HUES48 (cell line): Measurements from ENCODE around the gene SSBP1.

Source experiments
- H3K27ac ChIP-seq: one replicate; pipeline ENCODE4 v1.7.0; 2013; ENCODE audit warnings: low read depth, low read length, inconsistent platforms
- H3K27me3 ChIP-seq: 2 replicates; pipeline ENCODE4 v1.6.1; 2013; ENCODE audit warnings: mild to moderate bottlenecking, low read length; ENCODE audit not compliant: control insufficient read depth, insufficient read depth
- H3K36me3 ChIP-seq: 2 replicates; pipeline ENCODE4 v1.6.1; 2013; ENCODE audit warnings: low read length; ENCODE audit not compliant: control insufficient read depth, insufficient read depth
- H3K4me1 ChIP-seq: 2 replicates; pipeline ENCODE4 v1.6.1; 2013; ENCODE audit warnings: mild to moderate bottlenecking, low read length; ENCODE audit not compliant: control insufficient read depth, insufficient read depth
- H3K4me3 ChIP-seq: 2 replicates; pipeline ENCODE4 v1.5.1; 2013; ENCODE audit warnings: mild to moderate bottlenecking, low read depth, low read length
- H3K9ac ChIP-seq: 2 replicates; pipeline ENCODE4 v1.6.1; 2013; ENCODE audit warnings: mild to moderate bottlenecking, low read depth, low read length, moderate library complexity
- H3K9me3 ChIP-seq: 2 replicates; pipeline ENCODE4 v1.6.1; 2013; ENCODE audit warnings: low read length; ENCODE audit not compliant: control insufficient read depth, insufficient read depth

SSBP1 gene

GRCh38 chr7:141776374-141776773 lies 38.2 kb downstream of the SSBP1 start, which contains the start of gene TAS2R4:
Gene TAS2R4, plus strand, starts transcription at chr7:141776674. Its CDS starts 1,815 bp downstream, at chr7:141778489.
- Histone ChIP-seq H3K9me3 (peaks cover 10% of the 10 kb centered on the region; the same call in 1 of the 2 replicates), H3K27ac (no peak within 1 kb of the TSS), H3K27me3 (no peaks in the 10 kb centered on the region), H3K4me3 (no peak within 1 kb of the TSS), H3K4me1 (no peaks in the 10 kb centered on the region), H3K36me3 (peaks cover 13% of the 10 kb centered on the region; the same call in 1 of the 2 replicates), H3K9ac (no peak within 1 kb of the TSS)

- Histone ChIP-seq H3K9ac (no peak overlapping the region), H3K27ac (no peak overlapping the region), H3K27me3 (no peaks in the 10 kb centered on the region), H3K4me3 (no peak overlapping the region), H3K9me3 (no peaks in the 10 kb centered on the region), H3K36me3 (0 out of 2 replicates have a peak, but pooled peaks cover 2% of the 10 kb centered on the region), H3K4me1 (no peaks in the 10 kb centered on the region)
Observed at GRCh38 chr7:141785706-141786552, 47.8 kb downstream of the SSBP1 start.

- H3K9ac ChIP-seq, result no peak overlapping the region
- H3K27ac ChIP-seq, result no peak overlapping the region
- no peak overlapping the region for H3K4me3 ChIP-seq
- H3K36me3 ChIP-seq, result 0 out of 2 replicates have a peak, but pooled peaks cover 2% of the 10 kb centered on the region
- H3K27me3 ChIP-seq, result no peaks in the 10 kb centered on the region
- H3K4me1 ChIP-seq, result no peaks in the 10 kb centered on the region
- H3K9me3 ChIP-seq, result no peaks in the 10 kb centered on the region
Observed at GRCh38 chr7:141788296-141788695, 50.1 kb downstream of the SSBP1 start.

DNA sequence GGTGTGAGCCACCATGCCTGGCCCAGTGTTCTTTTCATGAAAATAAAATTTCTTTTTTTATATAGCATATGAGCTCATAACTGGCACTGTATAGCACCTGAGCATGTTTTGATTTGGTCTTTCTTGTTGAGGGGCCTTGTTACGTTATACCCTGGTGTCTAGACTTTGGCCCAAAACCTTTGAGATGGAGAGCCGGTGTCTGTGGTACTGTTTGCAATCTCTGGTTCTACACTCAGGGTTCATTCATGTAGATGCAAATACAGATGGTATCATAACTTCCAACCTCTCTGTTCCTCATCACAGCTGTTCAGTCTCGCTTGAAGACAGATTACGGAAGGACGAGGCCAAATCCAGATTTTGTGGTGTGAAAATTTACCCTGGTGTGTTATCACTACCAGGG lies 51.8 kb downstream of the SSBP1 start, which contains the start of gene TAS2R5:
Gene TAS2R5, plus strand, starts transcription at position 301 of the 400 bp plus-strand sequence. CDS start 145 bp downstream, outside the sequence.
- Histone ChIP-seq H3K4me3 (no peak within 1 kb of the TSS), H3K27ac (no peak within 1 kb of the TSS), H3K36me3 (0 out of 2 replicates have a peak, but pooled peaks cover 2% of the 10 kb centered on the region), H3K4me1 (no peaks in the 10 kb centered on the region), H3K9me3 (no peaks in the 10 kb centered on the region), H3K27me3 (no peaks in the 10 kb centered on the region), H3K9ac (no peak within 1 kb of the TSS)

DNA sequence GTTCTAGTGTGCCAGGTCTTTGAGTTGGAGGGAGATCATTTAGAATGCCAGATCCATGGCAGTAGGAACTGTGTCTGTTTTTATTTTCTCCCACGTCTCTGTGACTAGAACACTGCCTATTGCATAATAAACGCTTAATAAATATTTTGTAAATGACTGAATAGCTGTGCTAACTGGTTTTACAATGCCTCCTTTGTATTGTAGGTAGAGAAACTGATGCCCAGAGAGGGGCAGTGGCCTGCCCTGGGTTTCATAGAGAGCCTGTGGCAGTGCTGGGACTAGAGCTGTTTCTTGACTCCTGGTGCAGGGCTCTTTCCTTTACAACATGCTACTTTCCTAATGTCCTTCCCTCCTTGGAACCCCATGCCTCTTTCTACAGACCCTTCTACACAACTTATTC lies 54.4 kb downstream of the SSBP1 start:
- Histone ChIP-seq H3K9ac (no peak overlapping the region), H3K27me3 (no peaks in the 10 kb centered on the region), H3K27ac (no peak overlapping the region), H3K4me1 (no peaks in the 10 kb centered on the region), H3K4me3 (no peak overlapping the region), H3K36me3 (0 out of 2 replicates have a peak, but pooled peaks cover 2% of the 10 kb centered on the region), H3K9me3 (no peaks in the 10 kb centered on the region)
